CD14-positive monocyte (primary cell): Measurements from ENCODE around the gene HLA-C. TPM values are rescaled to one million over a fixed set of nuclear protein-coding genes. Genes with fewer than 3 reads are reported as not detected.
"Not testable (repeated sequence)": the region's sequence is repeated elsewhere in the genome, so short reads cannot be mapped to it uniquely, and the experiment has no call there.

Source experiments
- DNase-seq, 3 donors: peaks; one replicate each; pipeline ENCODE4 v3.0.0-alpha.2; 2011 to 2022
- H2AFZ ChIP-seq: 2 replicates; pipeline ENCODE4 v1.6.0; 2012; ENCODE audit warnings: mild to moderate bottlenecking, low read depth, low read length, inconsistent platforms; ENCODE audit not compliant: insufficient read depth, poor library complexity, severe bottlenecking
- H3K27ac ChIP-seq, 2 donors: 1 replicate in 1 of 2; 2 replicates in 1 of 2; pipeline ENCODE4 v1.5.1; 2012 to 2013; ENCODE audit warnings: low read length in 2 of 2, control low read depth in 1 of 2, inconsistent platforms in 1 of 2, low read depth in 1 of 2, mild to moderate bottlenecking in 1 of 2
- H3K27me3 ChIP-seq, 2 donors: one replicate each; pipeline versions ENCODE4 v1.6.0 to v1.6.1; 2011 to 2013; ENCODE audit warnings: low read length in 2 of 2; ENCODE audit not compliant: control insufficient read depth in 2 of 2, insufficient read depth in 2 of 2
- H3K36me3 ChIP-seq, 2 donors: replicated peaks in 1 of 2; 1 replicate in 1 of 2; 2 replicates in 1 of 2; pipeline versions ENCODE4 v1.5.1 to v1.6.1; 2012 to 2013; ENCODE audit warnings: low read length in 2 of 2, control low read depth in 1 of 2, inconsistent platforms in 1 of 2, mild to moderate bottlenecking in 1 of 2; ENCODE audit not compliant: insufficient read depth in 2 of 2, control insufficient read depth in 1 of 2
- H3K4me1 ChIP-seq, 2 donors: 1 replicate in 1 of 2; 2 replicates in 1 of 2; pipeline versions ENCODE4 v1.5.1 to v1.6.1; 2012 to 2013; ENCODE audit warnings: low read length in 2 of 2, control low read depth in 1 of 2, inconsistent platforms in 1 of 2, mild to moderate bottlenecking in 1 of 2, moderate library complexity in 1 of 2; ENCODE audit not compliant: insufficient read depth in 2 of 2, control insufficient read depth in 1 of 2
- H3K4me2 ChIP-seq: replicated peaks from 2 replicates; pipeline ENCODE3; 2012; ENCODE audit warnings: low read length, moderate library complexity, mild to moderate bottlenecking; ENCODE audit not compliant: poor library complexity, severe bottlenecking; ENCODE audit errors: extremely low read depth
- H3K4me3 ChIP-seq, 3 experiments: fragments of 200-600 bp in 1 of 3; sonication (generic) in 1 of 3; replicated peaks in 1 of 3; 1 replicate in 2 of 3; 2 replicates in 1 of 3; pipeline ENCODE4 v1.5.1; 2011 to 2013; ENCODE audit warnings: low read length in 3 of 3, mild to moderate bottlenecking in 3 of 3, control low read depth in 2 of 3, low read depth in 2 of 3, inconsistent platforms in 1 of 3, moderate library complexity in 1 of 3
- H3K79me2 ChIP-seq: 2 replicates; pipeline ENCODE4 v1.6.0; 2012; ENCODE audit warnings: mild to moderate bottlenecking, control low read depth, inconsistent platforms, low read length, moderate library complexity; ENCODE audit not compliant: insufficient read depth
- H3K9ac ChIP-seq: 2 replicates; pipeline ENCODE4 v1.6.0; 2017; ENCODE audit warnings: low read length, mild to moderate bottlenecking; ENCODE audit not compliant: insufficient read depth, poor library complexity, severe bottlenecking
- H3K9me3 ChIP-seq, 2 donors: replicated peaks in 1 of 2; 1 replicate in 1 of 2; 2 replicates in 1 of 2; pipeline versions ENCODE4 v1.5.1 to v1.6.1; 2012 to 2013; ENCODE audit warnings: low read length in 2 of 2, control low read depth in 1 of 2; ENCODE audit not compliant: control insufficient read depth in 1 of 2, insufficient read depth in 1 of 2
- H4K20me1 ChIP-seq: 2 replicates; pipeline ENCODE4 v1.6.0; 2012; ENCODE audit warnings: mild to moderate bottlenecking, low read length, control low read depth, moderate library complexity; ENCODE audit not compliant: insufficient read depth
- H3K27ac Mint-ChIP-seq, 7 donors: one replicate each; pipeline ENCODE4 v1.8.0; 2020; ENCODE audit warnings: mild to moderate bottlenecking in 7 of 7, mixed read lengths in 7 of 7, moderate library complexity in 6 of 7, inconsistent platforms in 2 of 7
- H3K27me3 Mint-ChIP-seq, 3 donors: one replicate each; pipeline ENCODE4 v1.8.0; 2021 to 2022; ENCODE audit warnings: low read depth in 3 of 3, mild to moderate bottlenecking in 3 of 3, mixed read lengths in 3 of 3, moderate library complexity in 3 of 3, inconsistent platforms in 1 of 3
- H3K36me3 Mint-ChIP-seq, 2 donors: one replicate each; pipeline ENCODE4 v1.8.0; 2020; ENCODE audit warnings: mixed read lengths in 2 of 2, inconsistent platforms in 1 of 2, mild to moderate bottlenecking in 1 of 2
- H3K4me1 Mint-ChIP-seq: one replicate; pipeline ENCODE4 v1.8.0; 2020; ENCODE audit warnings: mild to moderate bottlenecking, mixed read lengths
- H3K4me3 Mint-ChIP-seq, 2 donors: one replicate each; pipeline ENCODE4 v1.8.0; 2020; ENCODE audit warnings: mild to moderate bottlenecking in 2 of 2, mixed read lengths in 2 of 2, moderate library complexity in 1 of 2
- H3K9me3 Mint-ChIP-seq, 7 donors: one replicate each; pipeline ENCODE4 v1.8.0; 2020 to 2022; ENCODE audit warnings: mixed read lengths in 7 of 7, mild to moderate bottlenecking in 6 of 7, moderate library complexity in 6 of 7, inconsistent platforms in 2 of 7
- CTCF ChIP-seq: fragments of 200-600 bp; IDR thresholded peaks from one replicate; pipeline ENCODE4 v1.8.0; 2022; ENCODE audit warnings: antibody characterized with exemption, mild to moderate bottlenecking
- WGBS: methylation state at CpG from one replicate; pipeline ENCODE4 v1.1.5; 2013; ENCODE audit warnings: missing lambda C conversion rate; ENCODE audit not compliant: insufficient coverage; 5-methylcytosine and 5-hydroxymethylcytosine counted together
- intact Hi-C, 2 donors: fragments of 100-400 bp; cut with micrococcal nuclease; formaldehyde crosslinking; loops; one replicate each; pipeline versions ENCODE4 v1.15.0 to v1.15.1; 2023
- polyA plus RNA-seq, 3 donors: library from polyadenylated mRNA; depleted of rRNA in 1 of 3; unstranded in 2 of 3; stranded (reverse) in 1 of 3; fragments of 300-500 nt in 2 of 3; fragments of >200 nt in 1 of 3; fragmentation: Illumina TruSeq in 2 of 3; gene quantifications; 1 replicate in 2 of 3; 2 replicates in 1 of 3; pipeline ENCODE4 v1.2.3, GENCODE V29; 2012 to 2021

Gene HLA-C
- polyA plus RNA-seq, 3 donors, result 1,088 to 2,224 (median 1,829) TPM

GRCh38 chr6:31259995-31260394 lies 11.9 kb downstream of the HLA-C start:
- H3K27me3 Mint-ChIP-seq, H3K27me3 ChIP-seq, DNase-seq, H3K36me3 Mint-ChIP-seq, H3K4me2 ChIP-seq, H3K79me2 ChIP-seq, H3K27ac Mint-ChIP-seq, H2AFZ ChIP-seq, H3K4me1 Mint-ChIP-seq, H3K27ac ChIP-seq, H3K4me3 ChIP-seq, H3K9ac ChIP-seq, H3K4me3 Mint-ChIP-seq, H3K36me3 ChIP-seq, intact Hi-C loops, H4K20me1 ChIP-seq, H3K4me1 ChIP-seq: not testable (repeated sequence)
- WGBS, result 60% methylated on average over 1 of the region's 3 CpGs
- peaks cover 11 to 21% of the 10 kb centered on the region in 2 donors for H3K9me3 ChIP-seq
- peaks cover 16 to 62% (median 49%) of the 10 kb centered on the region in 7 donors for H3K9me3 Mint-ChIP-seq

- H3K4me1 ChIP-seq, result no peaks in the 10 kb centered on the region
- H3K9ac ChIP-seq, result no peak overlapping the region
- H3K4me1 Mint-ChIP-seq, result no peaks in the 10 kb centered on the region
- H3K36me3 ChIP-seq, result no peaks in the 10 kb centered on the region
- no peaks in the 10 kb centered on the region for H3K79me2 ChIP-seq
- no peak overlapping the region for H3K27ac Mint-ChIP-seq
- no peaks in the 10 kb centered on the region for H4K20me1 ChIP-seq
- no peak for DNase-seq
- peaks cover 0 to 4% of the 10 kb centered on the region in 2 donors for H3K9me3 ChIP-seq
- no peak for TF ChIP-seq CTCF
- no CpG with 5 or more reads among the region's 3 CpGs for WGBS
- peaks cover 4 to 19% (median 10%) of the 10 kb centered on the region in 3 donors for H3K27me3 Mint-ChIP-seq
- intact Hi-C loops, result no loop called here
- H3K4me3 ChIP-seq, result no peak overlapping the region
- no peak overlapping the region for H3K4me2 ChIP-seq
- H3K36me3 Mint-ChIP-seq, result no peaks in the 10 kb centered on the region
- peaks cover 2 to 21% (median 19%) of the 10 kb centered on the region in 7 donors for H3K9me3 Mint-ChIP-seq
- no peak overlapping the region for H2AFZ ChIP-seq
- H3K27me3 ChIP-seq, result no peaks in the 10 kb centered on the region
- H3K4me3 Mint-ChIP-seq, result no peak overlapping the region
- no peak overlapping the region for H3K27ac ChIP-seq
These were observed 19.3 kb downstream of the HLA-C start for GRCh38 chr6:31252625-31253024.
